ENCODE results near the gene COX7A2L. TPM values are rescaled to one million over a fixed set of nuclear protein-coding genes. Genes with fewer than 3 reads are reported as not detected.

The COX7A2L gene
- polyA plus RNA-seq, 1 donor (not counting 4 experiments of a cell fraction or from before 2014, with no cell fraction given) = 172 TPM

DNA sequence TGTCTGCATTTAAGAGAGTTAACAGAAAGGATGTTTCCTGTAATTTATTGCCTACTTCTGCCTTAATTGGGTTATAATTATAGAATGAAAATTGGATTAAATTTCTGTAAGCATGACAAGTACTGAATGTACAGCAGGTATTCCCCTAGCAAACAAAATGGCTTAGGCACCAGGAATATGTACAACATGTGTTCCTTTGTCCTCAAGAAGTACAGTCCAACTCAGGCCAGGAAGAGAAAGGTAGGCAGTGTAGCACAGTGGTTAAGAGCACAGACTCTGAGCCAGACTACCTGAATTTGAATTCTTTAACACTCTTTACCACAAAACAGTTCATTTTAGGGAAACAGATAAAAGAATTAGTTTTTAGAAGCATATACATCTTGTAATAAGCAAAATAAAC is 43.1 kb downstream of the COX7A2L start:
- DNase-seq (ENCODE audit: low read depth, low spot score) = no peak
- Histone ChIP-seq H3K36me3 (ENCODE audit: control insufficient read depth in 2 of 2, extremely low read depth in 1 of 2, insufficient read depth in 2 of 2, low read length in 2 of 2) (peaks cover 3 to 5% of the 10 kb centered on the region in 2 experiments), H3K9ac (ENCODE audit: control insufficient read depth, extremely low read depth, insufficient read depth, low read length) (no peak overlapping the region), H4K20me1 (ENCODE audit: control insufficient read depth, extremely low read depth, insufficient read depth, low read length) (no peaks in the 10 kb centered on the region), H2AFZ (ENCODE audit: control insufficient read depth, low read length) (no peak overlapping the region), H3K9me1 (ENCODE audit: control insufficient read depth, extremely low read depth, insufficient read depth, low read length) (no peaks in the 10 kb centered on the region), H3K27me3 (ENCODE audit: control insufficient read depth, extremely low read depth, insufficient read depth, low read length) (no peaks in the 10 kb centered on the region), H3K27ac (ENCODE audit: control insufficient read depth, insufficient read depth, low read length) (no peak overlapping the region), H3K4me2 (ENCODE audit: control insufficient read depth, extremely low read depth, insufficient read depth, low read depth, low read length) (no peak overlapping the region), H3K4me1 (ENCODE audit: control insufficient read depth, extremely low read depth, insufficient read depth, low read length) (peaks cover 17% of the 10 kb centered on the region), H3K9me3 (ENCODE audit: control insufficient read depth, low read depth, low read length) (no peaks in the 10 kb centered on the region), H3K4me3 (ENCODE audit: control insufficient read depth in 2 of 3, extremely low read depth in 1 of 3, insufficient read depth in 2 of 3, low read depth in 1 of 3, low read length in 3 of 3) (no peak overlapping the region), H3K79me2 (ENCODE audit: control insufficient read depth, insufficient read depth, low read length) (no peaks in the 10 kb centered on the region)
- TF ChIP-seq EZH2 (IDR thresholded peaks at IDR 0.05; ENCODE audit: low read length) (no peak), CTCF (optimal IDR thresholded peaks at IDR 0.05 in 1 of 3, IDR thresholded peaks at IDR 0.05 in 1 of 3, conservative IDR thresholded peaks at IDR 0.05 in 1 of 3; ENCODE audit: extremely low read depth in 1 of 3, insufficient read depth in 2 of 3, low read length in 3 of 3) (no peak)
- dilution Hi-C loops (cut with MboI; ENCODE audit: extremely low pct_ligation_motif_present, low sequenced_read_pairs) = no loop called here
- no peak for FAIRE-seq

- H3K27me3 ChIP-seq (ENCODE audit: control insufficient read depth, extremely low read depth, insufficient read depth, low read length) = no peaks in the 10 kb centered on the region
- no peak overlapping the region for H3K9ac ChIP-seq (ENCODE audit: control insufficient read depth, extremely low read depth, insufficient read depth, low read length)
- TF ChIP-seq CTCF (optimal IDR thresholded peaks at IDR 0.05 in 1 of 3, IDR thresholded peaks at IDR 0.05 in 1 of 3, conservative IDR thresholded peaks at IDR 0.05 in 1 of 3; ENCODE audit: extremely low read depth in 1 of 3, insufficient read depth in 2 of 3, low read length in 3 of 3) = no peak
- TF ChIP-seq EZH2 (IDR thresholded peaks at IDR 0.05; ENCODE audit: low read length) = no peak
- no peak overlapping the region for H2AFZ ChIP-seq (ENCODE audit: control insufficient read depth, low read length)
- no peak overlapping the region for H3K4me3 ChIP-seq (ENCODE audit: control insufficient read depth in 2 of 3, extremely low read depth in 1 of 3, insufficient read depth in 2 of 3, low read depth in 1 of 3, low read length in 3 of 3)
- peaks cover 17% of the 10 kb centered on the region for H3K4me1 ChIP-seq (ENCODE audit: control insufficient read depth, extremely low read depth, insufficient read depth, low read length)
- FAIRE-seq (no peak), DNase-seq (ENCODE audit: low read depth, low spot score) (no peak)
- H3K36me3 ChIP-seq (ENCODE audit: control insufficient read depth in 2 of 2, extremely low read depth in 1 of 2, insufficient read depth in 2 of 2, low read length in 2 of 2) = peaks cover 3 to 5% of the 10 kb centered on the region in 2 experiments
- no peaks in the 10 kb centered on the region for H3K79me2 ChIP-seq (ENCODE audit: control insufficient read depth, insufficient read depth, low read length)
- no peaks in the 10 kb centered on the region for H3K9me1 ChIP-seq (ENCODE audit: control insufficient read depth, extremely low read depth, insufficient read depth, low read length)
- no peak overlapping the region for H3K27ac ChIP-seq (ENCODE audit: control insufficient read depth, insufficient read depth, low read length)
- H3K9me3 ChIP-seq (ENCODE audit: control insufficient read depth, low read depth, low read length) = no peaks in the 10 kb centered on the region
- no peak overlapping the region for H3K4me2 ChIP-seq (ENCODE audit: control insufficient read depth, extremely low read depth, insufficient read depth, low read depth, low read length)
- no peaks in the 10 kb centered on the region for H4K20me1 ChIP-seq (ENCODE audit: control insufficient read depth, extremely low read depth, insufficient read depth, low read length)
- dilution Hi-C loops (cut with MboI; ENCODE audit: extremely low pct_ligation_motif_present, low sequenced_read_pairs) = no loop called here
Measured at GRCh38 chr2:42317486-42317885, 43.5 kb downstream of the COX7A2L start.

Data from keratinocyte (primary cell).